Stimulated activated CD8-positive, alpha-beta memory T cell treated with anti-CD3 and anti-CD28 coated beads, Interleukin-4, amount 100 ng/mL, for 1 hour (primary cell): ENCODE results near the gene PPIB.
"Not testable (repeated sequence)": the region's sequence is repeated elsewhere in the genome, so short reads cannot be mapped to it uniquely, and the experiment has no call there.

Experiments used
- DNase-seq, 2 donors: peaks; one replicate each; pipeline ENCODE4 v3.0.0-alpha.2; 2020; ENCODE audit warnings: low read depth in 2 of 2, low spot score in 1 of 2

Gene PPIB

GRCh38 chr15:64110950-64111678, 51.7 kb downstream of the PPIB start:
- no peak for DNase-seq

- DNase-seq, result not testable (repeated sequence)
Observed at GRCh38 chr15:64110108-64110701, 52.6 kb downstream of the PPIB start.

- DNase-seq, result no peak
Observed at GRCh38 chr15:64107337-64107736, 55.5 kb downstream of the PPIB start.
